GM19043 (cell line): Measurements from ENCODE around the gene NOTCH4.
A peak's percentile ranks its signal among the peaks of the same experiment; 100 is the strongest.
"Not testable (repeated sequence)": the region's sequence is repeated elsewhere in the genome, so short reads cannot be mapped to it uniquely, and the experiment has no call there.

Source experiments
- ATAC-seq: cut with Tn5 transposase; IDR thresholded peaks from one replicate; pipeline ENCODE4 v1.9.1; 2021; ENCODE audit warnings: low read depth; ENCODE audit not compliant: unreplicated experiment

NOTCH4 gene

DNA sequence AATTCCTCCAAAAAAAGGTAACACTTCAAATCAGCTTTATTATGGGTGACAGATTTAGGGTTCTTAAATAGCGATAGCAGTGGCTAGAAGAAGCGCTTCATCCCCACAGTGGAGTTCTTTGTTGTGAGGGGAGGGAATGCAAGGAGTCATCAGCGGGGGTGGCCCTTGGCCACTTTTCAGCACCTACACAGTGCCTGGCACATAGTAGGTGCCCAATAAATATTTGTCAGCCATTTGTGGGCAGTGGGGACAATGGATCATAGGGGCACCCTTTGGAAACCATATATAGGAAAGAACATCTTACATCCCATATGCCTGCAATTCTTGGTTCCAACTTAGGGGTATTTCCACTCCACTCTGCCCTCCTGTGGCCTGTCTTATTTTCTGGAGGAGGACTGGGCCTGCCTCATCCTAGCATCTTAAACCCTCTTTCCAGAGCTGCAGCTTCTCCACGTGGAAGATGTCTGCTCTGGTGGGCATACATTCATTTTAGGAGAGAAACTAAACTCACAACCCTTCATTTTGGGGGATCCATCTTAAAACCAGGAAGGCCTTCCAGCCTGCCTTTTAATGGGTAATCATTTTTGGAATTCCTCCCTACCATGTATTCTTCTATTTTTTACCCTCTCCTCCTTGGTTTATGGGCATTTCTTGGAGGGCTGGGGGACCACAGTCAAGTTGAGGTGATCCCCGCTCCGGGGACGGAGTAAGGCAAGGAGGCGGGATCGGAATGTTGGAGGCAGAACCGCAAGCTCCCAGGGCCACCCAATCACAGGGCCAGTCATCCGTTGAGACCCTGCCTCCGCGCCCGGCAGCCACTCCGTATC lies 28.8 kb downstream of the NOTCH4 start:
- no peak for ATAC-seq

GRCh38 chr6:32194388-32194787 lies 29.5 kb downstream of the NOTCH4 start:
- ATAC-seq: no peak

- not testable (repeated sequence) for ATAC-seq
These were observed 30.8 kb downstream of the NOTCH4 start for GRCh38 chr6:32193096-32193495.

DNA sequence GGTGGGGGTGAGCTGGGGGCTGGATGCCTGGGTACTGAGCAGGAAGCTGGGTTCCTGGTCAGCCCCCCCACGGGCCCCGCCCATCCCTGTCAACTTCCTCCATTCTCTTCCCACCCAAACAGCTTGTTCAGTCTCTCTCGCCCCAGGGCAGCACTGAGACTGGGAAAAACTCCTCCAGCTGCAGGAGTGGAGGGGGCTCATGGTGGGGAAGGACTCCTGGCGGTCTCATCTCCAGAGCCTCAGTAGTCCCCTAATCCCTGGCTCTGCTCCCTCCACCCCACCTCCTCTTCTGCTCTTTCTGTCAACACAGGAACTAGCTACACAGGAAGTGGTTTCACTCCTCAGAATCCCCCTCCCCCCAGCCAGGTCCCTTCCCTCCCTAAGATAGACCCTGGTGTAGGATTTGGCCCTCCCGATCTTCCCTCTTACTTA lies 31.2 kb downstream of the NOTCH4 start, which contains the start of gene GPSM3:
GPSM3 (minus strand) TSS at position 36 of the 432 bp plus-strand sequence. CDS start 130 bp downstream, outside the sequence.
- no peak for ATAC-seq

DNA sequence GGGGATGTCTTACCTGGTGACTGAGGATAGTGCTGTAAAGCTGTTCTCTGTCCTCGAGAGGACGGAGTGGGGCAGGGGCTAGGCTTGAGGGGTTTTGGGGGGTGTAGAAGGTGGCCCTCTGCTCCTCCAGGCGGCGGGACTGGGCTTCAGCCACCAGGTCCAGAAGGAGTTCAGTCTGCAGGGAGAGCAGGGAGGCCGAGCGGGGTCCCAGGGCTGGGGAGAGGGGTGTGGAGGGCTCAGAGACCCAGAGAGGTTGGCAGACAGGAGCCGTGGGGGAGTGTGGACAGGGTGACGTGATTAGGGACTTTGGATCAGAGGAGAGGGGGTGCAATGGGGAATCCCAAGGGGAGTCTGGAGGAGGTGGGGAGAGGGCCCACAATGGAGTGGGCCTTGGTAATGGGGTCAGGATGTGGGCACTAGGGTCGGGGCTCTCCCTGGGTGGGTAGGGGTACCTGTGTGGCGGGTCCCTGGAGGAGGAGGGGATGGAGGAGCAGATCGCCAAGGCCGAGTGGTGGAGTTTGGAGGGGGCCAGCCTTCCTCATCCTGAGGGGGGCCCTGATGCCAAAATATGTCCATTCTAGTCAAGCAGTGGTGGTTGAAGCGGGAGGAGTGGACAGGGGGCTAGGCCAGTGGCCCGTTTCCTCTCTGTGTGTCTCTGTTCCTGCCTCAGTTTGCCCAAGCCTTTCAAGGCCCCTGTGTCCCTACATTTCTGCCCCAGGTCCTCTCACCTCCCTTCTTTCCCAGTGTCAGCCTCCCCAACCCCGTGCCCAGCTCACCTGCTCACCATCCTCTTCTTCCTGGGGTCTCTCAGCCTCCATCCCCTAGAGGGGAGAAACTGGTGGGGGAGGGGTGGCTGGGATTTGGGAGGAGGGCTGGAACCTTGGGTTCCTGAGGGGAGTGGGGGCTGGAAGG lies 31.9 kb downstream of the NOTCH4 start:
- ATAC-seq: no peak

DNA sequence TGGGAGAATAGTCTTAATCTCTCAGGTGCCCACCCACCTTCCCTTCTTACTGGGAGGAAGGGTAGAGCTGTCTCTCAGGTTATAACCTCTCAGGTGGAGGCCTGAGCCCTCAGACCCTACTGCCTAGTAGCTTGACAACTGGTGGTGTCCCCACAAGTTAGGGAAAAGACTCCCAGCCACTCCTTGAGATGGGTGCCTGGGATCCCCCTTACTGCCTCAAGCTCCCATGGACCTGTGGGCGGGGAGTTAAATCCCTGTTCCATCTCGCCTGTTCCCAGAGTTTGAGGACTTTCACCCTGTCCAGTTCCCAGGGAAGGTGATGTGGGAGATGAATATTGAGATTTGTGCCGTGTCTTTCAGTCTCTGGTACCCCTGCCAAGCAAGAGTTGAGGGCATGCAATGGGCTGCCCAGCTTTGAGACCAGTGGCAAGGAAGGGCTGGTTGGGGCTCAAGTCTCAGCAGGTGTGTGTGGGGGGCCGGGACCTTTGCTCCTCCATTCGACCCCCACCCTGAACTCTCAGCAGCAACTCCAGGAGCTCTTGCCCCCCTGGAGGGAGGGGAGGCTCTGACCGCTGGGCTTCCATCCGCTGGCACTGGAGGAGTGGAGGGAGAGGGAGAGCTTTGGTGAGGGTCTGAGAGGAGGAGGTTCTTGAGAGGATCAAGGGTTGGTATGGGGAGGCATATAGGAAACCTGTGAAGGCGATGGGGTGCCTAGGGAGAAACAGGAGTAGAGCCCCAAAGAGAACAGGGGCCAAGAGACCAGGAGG lies 32.8 kb downstream of the NOTCH4 start:
- ATAC-seq: no peak

- ATAC-seq: peak; percentile 51
These were observed 33.6 kb downstream of the NOTCH4 start, which contains the start of gene PBX2 for GRCh38 chr6:32190054-32190851. Gene PBX2, minus strand, starts transcription at chr6:32190202. Its CDS starts 287 bp downstream, at chr6:32189915.

- no peak for ATAC-seq
These were observed 34.2 kb downstream of the NOTCH4 start for GRCh38 chr6:32189742-32190053.

- ATAC-seq: no peak
These were observed 34.7 kb downstream of the NOTCH4 start for GRCh38 chr6:32189069-32189741.

GRCh38 chr6:32188381-32189068 lies 35.3 kb downstream of the NOTCH4 start:
- ATAC-seq: no peak

GRCh38 chr6:32187725-32188380 lies 36.0 kb downstream of the NOTCH4 start:
- ATAC-seq: not testable (repeated sequence)

DNA sequence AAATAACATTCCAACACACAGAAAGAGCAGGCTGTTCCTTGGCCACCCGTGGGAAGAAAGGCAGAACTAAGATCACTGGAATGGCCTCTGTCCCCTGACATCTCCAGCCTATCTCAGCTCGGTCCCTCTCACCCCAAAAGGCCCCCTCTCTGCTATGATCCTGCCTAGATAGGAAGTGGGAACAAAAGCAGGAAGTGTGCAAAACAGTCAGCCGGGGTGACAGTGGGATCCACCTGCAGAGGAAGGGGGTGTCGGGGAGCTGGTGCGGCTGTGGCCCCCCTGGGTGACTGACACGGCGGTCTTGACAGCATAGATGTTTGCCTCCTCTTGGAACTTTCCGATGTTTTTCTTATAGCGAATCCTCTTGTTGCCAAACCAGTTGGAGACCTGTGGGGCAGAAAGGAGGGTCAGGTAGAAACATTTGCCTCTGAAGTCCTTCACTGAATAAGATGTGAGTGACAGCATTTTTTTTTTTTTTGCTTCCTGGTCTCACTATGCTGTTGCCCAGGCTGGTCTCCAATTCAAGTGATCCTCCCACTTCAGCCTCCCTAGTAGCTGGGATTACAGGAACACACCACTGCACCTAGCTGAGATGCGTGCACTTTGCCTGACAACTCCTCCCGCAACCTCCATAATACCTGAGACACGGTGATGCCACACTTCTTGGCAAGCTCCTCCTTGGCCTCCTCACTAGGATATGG lies 36.7 kb downstream of the NOTCH4 start:
- ATAC-seq: no peak

DNA sequence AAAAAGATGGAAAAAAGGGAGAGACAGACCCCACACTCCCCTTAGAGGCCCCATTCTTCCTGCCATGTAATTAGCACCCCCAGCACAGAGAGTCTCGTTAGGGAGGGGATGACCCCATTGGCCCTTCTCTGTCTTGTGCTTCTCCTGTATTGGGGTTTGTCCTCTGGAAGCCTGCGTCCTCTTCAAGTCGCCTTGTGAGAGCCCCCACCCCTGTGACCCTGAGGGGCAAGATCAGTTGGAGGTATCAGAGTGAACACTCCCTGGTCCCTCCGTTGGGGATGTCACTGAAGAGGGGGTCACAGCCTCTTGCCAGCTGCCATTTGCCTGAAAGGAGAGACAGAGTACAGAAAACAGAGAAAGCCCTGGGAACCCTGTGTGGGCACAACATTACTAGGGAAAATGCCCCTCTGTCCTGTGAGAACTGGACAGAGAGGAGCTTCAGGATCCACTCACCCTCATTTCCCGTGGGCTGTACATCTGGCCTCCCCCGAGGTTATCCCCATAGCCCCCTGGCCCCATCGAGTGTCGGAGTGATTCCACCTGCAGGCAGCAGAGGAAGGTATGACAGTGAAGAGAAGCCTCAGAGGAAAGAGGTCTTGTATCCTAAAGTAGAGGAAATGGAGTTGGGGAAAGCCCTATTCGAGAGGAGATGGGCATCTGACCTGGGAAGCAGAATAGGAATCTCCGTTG lies 37.6 kb downstream of the NOTCH4 start:
- ATAC-seq: not testable (repeated sequence)

DNA sequence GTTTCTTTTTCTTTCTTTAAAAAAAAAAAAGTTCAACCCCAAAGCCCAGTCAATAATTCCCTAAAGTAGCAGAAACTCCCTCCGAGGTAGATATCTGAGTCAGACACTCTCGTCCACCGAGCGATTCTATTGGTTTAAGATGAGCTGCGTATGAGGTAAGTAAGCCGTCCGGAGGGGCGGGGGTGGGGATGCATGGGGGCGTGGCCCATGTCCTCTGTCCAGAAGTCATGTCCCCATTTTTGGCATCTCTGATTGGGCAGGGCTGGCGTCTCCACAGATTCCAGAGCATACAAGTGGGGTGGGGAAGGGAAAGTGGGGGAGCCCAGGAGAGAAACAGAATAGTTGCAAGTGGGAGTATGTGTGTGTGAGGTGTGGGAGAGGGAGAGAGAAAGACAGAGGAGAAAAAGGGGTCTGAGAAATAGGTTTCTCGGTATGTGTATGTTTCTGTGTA lies 38.2 kb downstream of the NOTCH4 start:
- not testable (repeated sequence) for ATAC-seq

GRCh38 chr6:32184084-32184640 lies 39.7 kb downstream of the NOTCH4 start, which contains the start of gene AGER:
Gene AGER, minus strand, starts transcription at chr6:32184253. Its CDS starts 31 bp downstream, at chr6:32184222.
- ATAC-seq: no peak

DNA sequence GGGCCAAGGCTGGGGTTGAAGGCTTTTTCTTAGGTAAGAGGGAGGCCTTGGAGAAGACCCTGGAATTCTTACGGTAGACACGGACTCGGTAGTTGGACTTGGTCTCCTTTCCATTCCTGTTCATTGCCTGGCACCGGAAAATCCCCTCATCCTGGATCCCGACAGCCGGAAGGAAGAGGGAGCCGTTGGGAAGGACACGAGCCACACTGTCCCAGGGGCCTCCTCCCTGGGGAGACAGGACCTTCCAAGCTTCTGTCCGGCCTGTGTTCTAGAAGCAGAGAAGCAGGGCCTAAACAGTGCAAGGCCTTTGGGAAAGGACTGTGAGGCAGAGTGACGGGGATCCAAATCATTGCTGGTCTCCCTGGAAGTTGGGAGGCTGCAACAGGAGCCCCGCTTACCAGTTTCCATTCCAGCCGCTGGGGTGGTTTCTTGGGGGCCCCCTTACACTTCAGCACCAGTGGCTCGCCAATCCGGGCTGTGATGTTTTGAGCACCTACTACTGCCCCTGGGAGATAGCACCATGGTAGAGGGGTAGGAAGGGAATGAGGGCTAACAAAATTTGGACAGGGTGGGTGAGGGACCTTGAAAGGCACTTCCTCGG lies 40.3 kb downstream of the NOTCH4 start:
- ATAC-seq: no peak
